ENCODE results near the gene SYT14.
"Not testable (repeated sequence)": the region's sequence is repeated elsewhere in the genome, so short reads cannot be mapped to it uniquely, and the experiment has no call there.

The SYT14 gene

GRCh38 chr1:210123383-210123782 lies 185.4 kb downstream of the SYT14 start:
- no peak for DNase-seq

DNA sequence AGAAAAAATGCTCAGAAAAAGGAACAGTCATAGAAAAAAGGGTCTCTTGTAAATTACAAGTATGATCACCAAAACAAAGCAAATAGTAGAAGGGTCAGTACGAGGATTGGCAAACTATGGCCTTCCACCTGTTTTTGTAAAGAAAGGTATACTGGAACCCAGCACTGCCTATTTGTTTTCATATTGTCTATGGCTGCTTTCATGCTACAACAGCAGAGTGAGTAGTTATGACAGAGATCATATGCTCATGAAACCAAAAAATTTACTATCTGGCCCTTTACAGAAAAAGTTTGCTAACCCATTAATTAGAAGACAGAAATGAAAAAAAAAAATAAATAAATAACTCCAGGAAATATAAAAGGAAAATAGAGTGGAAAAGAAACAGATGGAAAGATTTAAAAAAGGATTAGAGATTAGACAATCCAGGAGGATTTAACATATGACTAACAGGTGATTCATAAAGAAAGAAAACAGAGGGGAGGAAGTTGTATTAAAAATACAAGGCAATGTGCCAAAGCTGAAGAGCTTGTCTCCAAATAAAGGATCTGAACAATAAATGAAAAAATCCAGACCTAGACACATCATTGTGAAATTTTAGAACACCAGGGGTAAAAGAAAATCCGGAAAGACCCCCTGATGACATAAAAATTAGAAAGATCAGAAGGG lies 186.0 kb downstream of the SYT14 start:
- no peak for DNase-seq

GRCh38 chr1:210124736-210125135 lies 186.7 kb downstream of the SYT14 start:
- no peak for DNase-seq

GRCh38 chr1:210125143-210125542 lies 187.1 kb downstream of the SYT14 start:
- no peak for DNase-seq

GRCh38 chr1:210129092-210129491 lies 191.1 kb downstream of the SYT14 start:
- DNase-seq = no peak

GRCh38 chr1:210129759-210130158 lies 191.7 kb downstream of the SYT14 start:
- DNase-seq = no peak

DNA sequence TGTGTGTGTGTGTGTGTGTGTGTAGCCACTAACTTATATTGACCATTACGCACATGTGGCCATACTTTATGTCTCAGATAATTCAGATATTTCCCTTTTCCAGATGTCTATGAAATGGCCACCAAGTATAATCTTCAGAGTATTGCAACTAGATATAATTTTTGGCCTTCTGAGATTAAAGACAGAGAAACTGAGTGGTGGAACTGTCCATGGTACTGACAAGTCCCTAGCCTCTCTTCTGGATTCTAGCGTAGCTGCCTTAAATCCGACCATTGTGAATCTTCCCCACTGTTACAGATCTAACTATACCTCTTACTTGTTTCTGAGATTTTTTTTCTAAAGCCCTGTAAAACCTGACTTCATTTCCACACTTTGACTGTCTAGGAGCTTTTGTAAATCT lies 194.6 kb downstream of the SYT14 start:
- no peak for DNase-seq

DNA sequence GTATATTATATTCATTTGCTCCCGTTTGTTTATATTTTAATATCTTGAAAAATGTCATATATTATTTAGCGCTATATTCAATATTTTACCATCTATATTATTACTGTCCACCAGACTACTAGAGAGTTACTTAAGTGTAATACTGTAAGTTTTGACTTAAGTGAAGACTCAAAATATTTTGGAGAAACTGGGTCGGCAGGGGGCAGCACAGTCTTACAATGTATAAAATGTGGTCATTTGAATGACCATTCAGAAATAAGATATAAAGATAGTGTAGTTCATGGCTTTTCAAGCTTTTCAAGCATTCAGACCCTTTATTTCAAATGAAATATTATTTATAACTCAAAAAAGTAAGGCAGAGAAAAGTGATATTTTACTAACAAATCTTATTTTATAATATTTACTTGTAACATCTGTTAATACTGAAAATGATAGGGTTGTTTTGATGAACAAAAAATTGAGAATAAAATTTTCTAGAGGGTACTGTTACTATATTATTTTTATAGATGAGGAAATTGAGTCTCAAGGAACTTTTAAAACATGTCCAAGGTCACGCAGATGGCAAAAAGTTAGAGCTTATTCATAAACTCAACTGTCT lies 205.5 kb downstream of the SYT14 start:
- peak in 6 of 14 donors; percentile 2 to 40 (median 25) for DNase-seq

DNA sequence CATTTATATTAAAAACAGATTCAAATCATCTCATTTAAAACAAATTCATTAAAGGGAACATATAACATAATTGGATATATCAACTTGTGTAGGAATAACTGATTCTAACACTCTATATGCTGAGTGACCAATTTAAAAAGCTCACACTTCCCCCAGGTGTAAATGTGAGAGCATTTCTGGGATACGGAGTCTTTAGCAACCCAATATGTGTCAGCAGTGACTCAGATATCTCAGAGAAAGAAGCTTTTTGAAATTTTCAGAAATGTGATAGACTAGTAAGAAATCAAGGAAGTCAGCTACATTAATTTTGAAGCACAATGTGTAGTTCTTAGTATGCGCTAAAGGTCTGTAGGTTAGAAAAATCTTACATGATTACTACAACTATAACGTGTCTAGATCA lies 206.7 kb downstream of the SYT14 start:
- DNase-seq = no peak

DNA sequence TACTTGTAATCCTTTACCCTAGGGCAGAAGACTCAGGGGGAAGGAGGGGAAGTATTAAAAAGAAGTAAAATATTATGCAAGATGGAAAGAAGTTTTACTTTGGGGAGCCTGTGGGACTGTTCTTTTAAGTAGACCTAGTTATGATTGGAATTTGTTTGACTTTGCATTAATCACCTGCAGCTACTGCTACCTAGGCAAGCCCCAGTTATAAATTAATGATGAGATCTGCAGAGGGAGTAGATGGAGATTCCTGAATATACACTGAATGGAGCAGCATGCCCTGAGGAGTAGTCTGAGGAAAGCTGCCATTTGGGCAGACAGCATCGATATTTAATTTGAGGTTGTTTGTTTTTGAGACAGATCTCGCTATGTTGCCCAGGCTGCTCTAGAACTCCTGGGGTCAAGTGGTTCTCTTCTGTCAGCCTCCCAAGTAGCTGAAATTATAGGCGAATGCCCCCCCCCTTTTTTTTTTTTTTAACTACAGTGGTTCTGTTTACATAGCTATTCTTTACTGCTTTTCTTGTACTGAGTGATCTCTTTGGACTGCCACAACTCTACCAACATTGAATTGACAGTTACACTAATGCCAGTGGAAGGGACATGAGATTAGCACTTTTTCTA lies 213.1 kb downstream of the SYT14 start:
- no peak for DNase-seq

GRCh38 chr1:210159211-210159610 lies 221.2 kb downstream of the SYT14 start:
- DNase-seq = no peak

- no peak for DNase-seq
Measured at GRCh38 chr1:210170220-210170619, 232.2 kb downstream of the SYT14 start.

GRCh38 chr1:210174133-210174532 lies 236.1 kb downstream of the SYT14 start:
- DNase-seq = no peak

DNA sequence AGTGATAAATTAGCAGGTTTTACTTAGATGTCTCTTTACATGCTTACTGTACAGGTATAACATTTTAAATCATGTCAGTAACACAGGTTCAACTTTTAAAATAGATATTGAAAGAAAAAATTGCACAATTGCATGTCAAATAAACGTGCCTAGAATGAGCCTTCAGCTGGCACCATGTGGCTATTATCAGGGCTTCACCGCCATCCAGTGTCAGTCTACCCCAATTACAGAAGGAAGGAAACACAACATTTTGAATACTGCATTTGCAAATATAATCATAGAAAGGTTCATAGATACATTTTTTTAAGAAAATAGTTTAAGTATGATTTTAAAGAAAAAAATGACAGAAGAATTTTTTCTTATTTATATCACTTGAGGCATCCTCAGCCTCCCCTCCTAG lies 247.0 kb downstream of the SYT14 start:
- DNase-seq = no peak

DNA sequence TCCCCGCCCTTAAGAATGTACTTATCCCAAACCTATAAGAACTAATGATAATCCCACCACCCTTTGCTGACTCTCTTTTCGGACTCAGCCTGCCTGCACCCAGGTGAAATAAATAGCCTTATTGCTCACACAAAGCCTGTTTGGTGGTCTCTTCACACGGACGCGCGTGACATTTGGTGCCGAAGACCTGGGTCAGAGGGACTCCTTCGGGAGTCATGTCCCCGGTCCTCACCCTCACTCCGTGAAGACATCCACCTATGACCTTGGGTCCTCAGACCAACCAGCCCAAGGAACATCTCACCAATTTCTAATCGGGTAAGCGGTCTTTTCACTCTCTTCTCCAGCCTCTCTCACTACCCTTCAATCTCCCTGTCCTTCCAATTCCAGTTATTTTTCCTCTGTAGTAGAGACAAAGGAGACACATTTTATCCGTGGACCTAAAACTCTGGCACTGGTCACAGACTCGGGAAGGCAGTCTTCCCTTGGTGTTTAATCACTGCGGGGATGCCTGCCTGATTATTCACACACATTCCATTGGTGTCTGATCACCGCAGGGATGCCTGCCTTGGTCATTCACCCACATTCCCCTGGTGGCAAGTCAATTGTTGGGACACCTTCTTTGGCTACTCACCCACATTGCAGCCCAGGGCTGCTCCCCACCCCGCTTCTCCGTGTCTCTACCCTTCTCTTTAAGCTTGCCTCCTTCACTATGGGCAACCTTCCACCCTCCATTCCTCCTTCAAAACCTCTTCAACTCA lies 250.0 kb downstream of the SYT14 start:
- DNase-seq = not testable (repeated sequence)

GRCh38 chr1:210189426-210189825 lies 251.4 kb downstream of the SYT14 start:
- DNase-seq = no peak

DNA sequence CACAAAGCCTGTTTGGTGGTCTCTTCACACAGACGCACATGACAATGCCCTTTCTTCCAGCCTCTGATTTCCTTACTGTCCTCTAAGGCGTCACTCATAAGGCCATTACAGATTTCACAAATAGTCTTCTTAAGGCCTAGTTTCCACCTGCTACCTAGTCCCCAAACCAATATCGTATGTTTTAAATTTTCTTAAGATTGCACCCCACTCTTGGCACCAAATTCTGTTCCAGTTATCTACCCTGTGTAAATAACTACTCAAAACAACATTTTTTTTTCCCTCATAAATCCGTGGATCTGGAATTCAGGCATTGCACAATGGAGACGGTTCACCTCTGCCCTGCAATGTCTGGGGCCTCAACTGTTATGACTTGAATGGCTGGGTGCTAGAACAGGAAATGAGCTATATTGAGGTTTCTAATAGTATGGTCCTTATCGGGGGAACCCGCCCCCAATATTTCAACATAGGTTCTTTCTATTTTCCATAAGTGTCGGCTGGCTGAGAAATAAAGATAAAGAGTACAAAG lies 257.7 kb downstream of the SYT14 start:
- no peak for DNase-seq

DNA sequence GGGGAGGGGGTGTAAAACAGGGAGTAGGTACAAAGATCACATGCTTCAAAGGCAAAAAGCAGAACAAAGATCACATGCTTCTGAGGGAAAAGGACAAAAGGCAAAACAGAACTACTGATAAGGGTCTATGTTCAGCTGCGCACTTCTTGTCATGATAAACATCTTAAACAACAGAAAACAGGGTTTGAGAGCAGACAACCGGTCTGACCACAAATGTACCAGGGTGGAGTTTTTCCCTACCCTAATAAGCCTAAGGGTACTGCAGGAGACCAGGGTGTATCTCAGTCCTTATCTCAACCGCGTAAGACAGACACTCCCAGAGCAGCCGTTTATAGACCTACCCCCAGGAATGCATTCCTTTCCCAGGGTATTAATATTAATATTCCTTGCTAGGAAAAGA lies 258.2 kb downstream of the SYT14 start:
- not testable (repeated sequence) for DNase-seq

- DNase-seq = no peak
Measured at GRCh38 chr1:210198840-210199239, 260.8 kb downstream of the SYT14 start.

GRCh38 chr1:210200124-210200736 lies 262.2 kb downstream of the SYT14 start:
- DNase-seq = no peak

- no peak for DNase-seq
Measured at GRCh38 chr1:210201681-210202080, 263.7 kb downstream of the SYT14 start.

- DNase-seq = no peak
Measured at GRCh38 chr1:210207597-210208450, 269.8 kb downstream of the SYT14 start.
